Measurements from ENCODE around the gene KAT2A.

DNA sequence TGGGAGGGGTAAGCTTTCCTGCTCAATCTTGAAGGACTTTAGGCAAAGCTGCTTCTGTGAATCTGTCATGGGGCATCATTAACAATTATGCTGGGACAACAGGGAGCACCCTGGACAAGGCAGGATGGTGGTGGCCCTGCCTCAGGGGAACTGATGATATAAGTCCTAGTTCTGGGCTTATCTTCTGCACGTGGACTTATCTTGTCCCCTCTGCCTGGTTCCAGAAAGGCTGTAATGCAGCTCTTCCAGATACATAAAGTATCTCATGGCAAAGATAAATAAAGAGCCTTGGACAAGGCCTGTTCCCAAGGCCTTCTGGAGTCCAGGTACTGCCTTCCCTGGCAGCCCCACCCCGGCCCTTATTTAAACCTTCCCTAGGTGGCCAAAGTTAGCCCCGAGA, 16.9 kb downstream of the KAT2A start:
- TF ChIP-seq, protein P1, sequence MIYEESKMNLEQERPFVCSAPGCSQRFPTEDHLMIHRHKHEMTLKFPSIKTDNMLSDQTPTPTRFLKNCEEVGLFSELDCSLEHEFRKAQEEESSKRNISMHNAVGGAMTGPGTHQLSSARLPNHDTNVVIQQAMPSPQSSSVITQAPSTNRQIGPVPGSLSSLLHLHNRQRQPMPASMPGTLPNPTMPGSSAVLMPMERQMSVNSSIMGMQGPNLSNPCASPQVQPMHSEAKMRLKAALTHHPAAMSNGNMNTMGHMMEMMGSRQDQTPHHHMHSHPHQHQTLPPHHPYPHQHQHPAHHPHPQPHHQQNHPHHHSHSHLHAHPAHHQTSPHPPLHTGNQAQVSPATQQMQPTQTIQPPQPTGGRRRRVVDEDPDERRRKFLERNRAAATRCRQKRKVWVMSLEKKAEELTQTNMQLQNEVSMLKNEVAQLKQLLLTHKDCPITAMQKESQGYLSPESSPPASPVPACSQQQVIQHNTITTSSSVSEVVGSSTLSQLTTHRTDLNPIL (CRISPR knock-in tag; IDR thresholded peaks at IDR 0.05; ENCODE audit: low read depth), result no peak
- no peak for TF ChIP-seq ARNTL (CRISPR knock-in tag; IDR thresholded peaks at IDR 0.05; ENCODE audit: borderline replicate concordance, low read depth)
- TF ChIP-seq, protein P2, sequence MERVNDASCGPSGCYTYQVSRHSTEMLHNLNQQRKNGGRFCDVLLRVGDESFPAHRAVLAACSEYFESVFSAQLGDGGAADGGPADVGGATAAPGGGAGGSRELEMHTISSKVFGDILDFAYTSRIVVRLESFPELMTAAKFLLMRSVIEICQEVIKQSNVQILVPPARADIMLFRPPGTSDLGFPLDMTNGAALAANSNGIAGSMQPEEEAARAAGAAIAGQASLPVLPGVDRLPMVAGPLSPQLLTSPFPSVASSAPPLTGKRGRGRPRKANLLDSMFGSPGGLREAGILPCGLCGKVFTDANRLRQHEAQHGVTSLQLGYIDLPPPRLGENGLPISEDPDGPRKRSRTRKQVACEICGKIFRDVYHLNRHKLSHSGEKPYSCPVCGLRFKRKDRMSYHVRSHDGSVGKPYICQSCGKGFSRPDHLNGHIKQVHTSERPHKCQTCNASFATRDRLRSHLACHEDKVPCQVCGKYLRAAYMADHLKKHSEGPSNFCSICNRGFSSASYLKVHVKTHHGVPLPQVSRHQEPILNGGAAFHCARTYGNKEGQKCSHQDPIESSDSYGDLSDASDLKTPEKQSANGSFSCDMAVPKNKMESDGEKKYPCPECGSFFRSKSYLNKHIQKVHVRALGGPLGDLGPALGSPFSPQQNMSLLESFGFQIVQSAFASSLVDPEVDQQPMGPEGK (CRISPR knock-in tag; IDR thresholded peaks at IDR 0.05; ENCODE audit: borderline replicate concordance), result no peak
- no peak for TF ChIP-seq PPARA (CRISPR knock-in tag; IDR thresholded peaks at IDR 0.05; ENCODE audit: borderline replicate concordance)
- TF ChIP-seq ZFP30 (CRISPR knock-in tag; IDR thresholded peaks at IDR 0.05), result no peak
- TF ChIP-seq, protein P3, sequence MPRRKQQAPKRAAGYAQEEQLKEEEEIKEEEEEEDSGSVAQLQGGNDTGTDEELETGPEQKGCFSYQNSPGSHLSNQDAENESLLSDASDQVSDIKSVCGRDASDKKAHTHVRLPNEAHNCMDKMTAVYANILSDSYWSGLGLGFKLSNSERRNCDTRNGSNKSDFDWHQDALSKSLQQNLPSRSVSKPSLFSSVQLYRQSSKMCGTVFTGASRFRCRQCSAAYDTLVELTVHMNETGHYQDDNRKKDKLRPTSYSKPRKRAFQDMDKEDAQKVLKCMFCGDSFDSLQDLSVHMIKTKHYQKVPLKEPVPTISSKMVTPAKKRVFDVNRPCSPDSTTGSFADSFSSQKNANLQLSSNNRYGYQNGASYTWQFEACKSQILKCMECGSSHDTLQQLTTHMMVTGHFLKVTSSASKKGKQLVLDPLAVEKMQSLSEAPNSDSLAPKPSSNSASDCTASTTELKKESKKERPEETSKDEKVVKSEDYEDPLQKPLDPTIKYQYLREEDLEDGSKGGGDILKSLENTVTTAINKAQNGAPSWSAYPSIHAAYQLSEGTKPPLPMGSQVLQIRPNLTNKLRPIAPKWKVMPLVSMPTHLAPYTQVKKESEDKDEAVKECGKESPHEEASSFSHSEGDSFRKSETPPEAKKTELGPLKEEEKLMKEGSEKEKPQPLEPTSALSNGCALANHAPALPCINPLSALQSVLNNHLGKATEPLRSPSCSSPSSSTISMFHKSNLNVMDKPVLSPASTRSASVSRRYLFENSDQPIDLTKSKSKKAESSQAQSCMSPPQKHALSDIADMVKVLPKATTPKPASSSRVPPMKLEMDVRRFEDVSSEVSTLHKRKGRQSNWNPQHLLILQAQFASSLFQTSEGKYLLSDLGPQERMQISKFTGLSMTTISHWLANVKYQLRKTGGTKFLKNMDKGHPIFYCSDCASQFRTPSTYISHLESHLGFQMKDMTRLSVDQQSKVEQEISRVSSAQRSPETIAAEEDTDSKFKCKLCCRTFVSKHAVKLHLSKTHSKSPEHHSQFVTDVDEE (CRISPR knock-in tag; IDR thresholded peaks at IDR 0.05), result no peak
- TF ChIP-seq RARB (CRISPR knock-in tag; IDR thresholded peaks at IDR 0.05), result no peak
